ENCODE measurements around the gene XG.
A peak's percentile ranks its signal among the peaks of the same experiment; 100 is the strongest.

XG gene

GRCh38 chrX:2817036-2817435 lies 65.2 kb downstream of the XG start:
- no peak for DNase-seq
- TF ChIP-seq CTCF (IDR thresholded peaks at IDR 0.05; ENCODE audit: low read depth, low read length), result no peak
- no peaks in the 10 kb centered on the region for H3K36me3 ChIP-seq
- no peaks in the 10 kb centered on the region for H3K27me3 ChIP-seq (ENCODE audit: insufficient read depth, low read depth, severe bottlenecking)
- no peak overlapping the region for H3K27ac ChIP-seq
- H3K4me3 ChIP-seq (ENCODE audit: low read depth, low read length), result no peak overlapping the region
- no peaks in the 10 kb centered on the region for H3K9me3 ChIP-seq (ENCODE audit: severe bottlenecking)

GRCh38 chrX:2819345-2820135 lies 67.7 kb downstream of the XG start:
- H3K36me3 ChIP-seq, result no peaks in the 10 kb centered on the region
- TF ChIP-seq CTCF (IDR thresholded peaks at IDR 0.05; ENCODE audit: low read depth, low read length), result peak; percentile 52
- no peaks in the 10 kb centered on the region for H3K27me3 ChIP-seq (ENCODE audit: insufficient read depth, low read depth, severe bottlenecking)
- H3K27ac ChIP-seq, result no peak overlapping the region
- DNase-seq, result peak; percentile 16
- H3K4me3 ChIP-seq (ENCODE audit: low read depth, low read length), result no peak overlapping the region
- no peaks in the 10 kb centered on the region for H3K9me3 ChIP-seq (ENCODE audit: severe bottlenecking)

- Histone ChIP-seq H3K4me3 (ENCODE audit: low read depth, low read length) (no peak overlapping the region), H3K27me3 (ENCODE audit: insufficient read depth, low read depth, severe bottlenecking) (no peaks in the 10 kb centered on the region), H3K36me3 (no peaks in the 10 kb centered on the region), H3K27ac (no peak overlapping the region), H3K9me3 (ENCODE audit: severe bottlenecking) (no peaks in the 10 kb centered on the region)
- no peak for TF ChIP-seq CTCF (IDR thresholded peaks at IDR 0.05; ENCODE audit: low read depth, low read length)
- DNase-seq, result no peak
Observed at GRCh38 chrX:2820136-2820771, 68.4 kb downstream of the XG start.

GRCh38 chrX:2823795-2824386 lies 72.1 kb downstream of the XG start:
- no peak overlapping the region for H3K4me3 ChIP-seq (ENCODE audit: low read depth, low read length)
- no peak for DNase-seq
- no peaks in the 10 kb centered on the region for H3K27me3 ChIP-seq (ENCODE audit: insufficient read depth, low read depth, severe bottlenecking)
- no peak overlapping the region for H3K27ac ChIP-seq
- H3K36me3 ChIP-seq, result no peaks in the 10 kb centered on the region
- no peaks in the 10 kb centered on the region for H3K9me3 ChIP-seq (ENCODE audit: severe bottlenecking)
- no peak for TF ChIP-seq CTCF (IDR thresholded peaks at IDR 0.05; ENCODE audit: low read depth, low read length)

- no peak overlapping the region for H3K4me3 ChIP-seq (ENCODE audit: low read depth, low read length)
- no peak overlapping the region for H3K27ac ChIP-seq
- H3K9me3 ChIP-seq (ENCODE audit: severe bottlenecking), result no peaks in the 10 kb centered on the region
- no peak for DNase-seq
- no peak for TF ChIP-seq CTCF (IDR thresholded peaks at IDR 0.05; ENCODE audit: low read depth, low read length)
- H3K36me3 ChIP-seq, result no peaks in the 10 kb centered on the region
- H3K27me3 ChIP-seq (ENCODE audit: insufficient read depth, low read depth, severe bottlenecking), result no peaks in the 10 kb centered on the region
Observed at GRCh38 chrX:2824886-2825285, 73.0 kb downstream of the XG start.
